H1 (cell line): ENCODE measurements around the gene MRPL39. TPM values are rescaled to one million over a fixed set of nuclear protein-coding genes. Genes with fewer than 3 reads are reported as not detected.

ENCODE experiments used
- CTCF ChIA-PET: fragments of 300-600 bp; sonication (Branson Sonifier 250); formaldehyde crosslinking; loops from one replicate; lab custom pipeline; 2021; ENCODE audit not compliant: partially characterized antibody; lab: Charles Lee
- POLR2A ChIA-PET: fragments of 300-600 bp; sonication (Branson Sonifier 250); formaldehyde crosslinking; loops from one replicate; lab custom pipeline; 2021; ENCODE audit warnings: inconsistent platforms; ENCODE audit not compliant: partially characterized antibody; lab: Charles Lee
- DNase-seq, 2 experiments: peaks; one replicate each; pipeline versions ENCODE4 v3.0.0 to v3.0.0-alpha.2; 2010 to 2022; ENCODE audit warnings: low spot score in 2 of 2, low read depth in 1 of 2, mixed read lengths in 1 of 2
- FAIRE-seq: peaks from 2 replicates; lab custom pipeline; 2011; peaks lifted over from hg19 to GRCh38; lab: Jason Lieb, UNC
- H2AFZ ChIP-seq: 2 replicates; pipeline ENCODE4 v1.8.1; 2012; ENCODE audit warnings: low read length, inconsistent platforms
- H2AK5ac ChIP-seq: 2 replicates; pipeline ENCODE4 v1.6.1; 2013; ENCODE audit warnings: low read depth, low read length
- H2BK120ac ChIP-seq: replicated peaks from 2 replicates; pipeline ENCODE3; 2013; ENCODE audit warnings: low read depth, low read length, inconsistent platforms
- H2BK12ac ChIP-seq: 2 replicates; pipeline ENCODE4 v1.6.1; 2013; ENCODE audit warnings: low read depth, low read length
- H2BK15ac ChIP-seq: 2 replicates; pipeline ENCODE4 v1.6.1; 2013; ENCODE audit warnings: low read length
- H2BK20ac ChIP-seq: 2 replicates; pipeline ENCODE4 v1.6.1; 2013; ENCODE audit warnings: low read length
- H2BK5ac ChIP-seq: 2 replicates; pipeline ENCODE4 v1.6.1; 2013; ENCODE audit warnings: low read depth, low read length
- H3K14ac ChIP-seq: 2 replicates; pipeline ENCODE4 v1.6.1; 2013; ENCODE audit warnings: inconsistent platforms; ENCODE audit not compliant: insufficient read length
- H3K18ac ChIP-seq: 2 replicates; pipeline ENCODE4 v1.6.1; 2013; ENCODE audit warnings: low read length; ENCODE audit errors: extremely low read depth
- H3K23ac ChIP-seq: 2 replicates; pipeline ENCODE4 v1.6.1; 2013; ENCODE audit warnings: inconsistent platforms; ENCODE audit not compliant: insufficient read length
- H3K23me2 ChIP-seq: 2 replicates; pipeline ENCODE4 v1.6.1; 2013; ENCODE audit warnings: low read depth, low read length
- H3K27ac ChIP-seq: 2 replicates; pipeline ENCODE4 v1.6.1; 2011; ENCODE audit warnings: low read depth, low read length, inconsistent platforms
- H3K27me3 ChIP-seq, 4 experiments: replicated peaks in 1 of 4; 1 replicate in 1 of 4; 2 replicates in 3 of 4; pipeline versions ENCODE4 v1.6.1 to v1.8.1; 2011 to 2013; ENCODE audit warnings: low read length in 3 of 4, mild to moderate bottlenecking in 3 of 4, inconsistent platforms in 2 of 4, mixed read lengths in 2 of 4, moderate library complexity in 1 of 4; ENCODE audit not compliant: control insufficient read depth in 3 of 4, insufficient read depth in 3 of 4; ENCODE audit errors: extremely low read depth in 1 of 4
- H3K36me3 ChIP-seq, 4 experiments: 2 replicates each; pipeline versions ENCODE4 v1.6.1 to v1.8.1; 2011 to 2013; ENCODE audit warnings: mild to moderate bottlenecking in 4 of 4, low read length in 3 of 4, moderate library complexity in 2 of 4, control low read depth in 1 of 4, inconsistent platforms in 1 of 4; ENCODE audit not compliant: insufficient read depth in 4 of 4, control insufficient read depth in 2 of 4
- H3K4ac ChIP-seq: replicated peaks from 2 replicates; pipeline ENCODE3; 2013; ENCODE audit warnings: low read length, low read depth, mixed read lengths, inconsistent platforms; ENCODE audit not compliant: insufficient read length
- H3K4me1 ChIP-seq, 4 experiments: replicated peaks in 1 of 4; 1 replicate in 1 of 4; 2 replicates in 3 of 4; pipeline versions ENCODE4 v1.6.1 to v1.8.1; 2011 to 2013; ENCODE audit warnings: low read length in 3 of 4, inconsistent platforms in 2 of 4, mixed read lengths in 1 of 4; ENCODE audit not compliant: insufficient read depth in 4 of 4, control insufficient read depth in 3 of 4
- H3K4me2 ChIP-seq, 2 experiments: 2 replicates each; pipeline versions ENCODE4 v1.6.1 to v1.8.1; 2011 to 2013; ENCODE audit warnings: low read depth in 2 of 2, low read length in 2 of 2, control low read depth in 1 of 2, inconsistent platforms in 1 of 2, mild to moderate bottlenecking in 1 of 2; ENCODE audit not compliant: insufficient read depth in 1 of 2
- H3K4me3 ChIP-seq, 4 experiments: fragments of 200-600, 300-600 bp in 1 of 4; sonication (generic), shearing (Covaris generic), sonication (Bioruptor Twin) in 1 of 4; 2 replicates each; pipeline versions ENCODE4 v1.5.1 to v1.8.1; 2011 to 2016; ENCODE audit warnings: low read length in 4 of 4, low read depth in 3 of 4, control low read depth in 2 of 4, inconsistent platforms in 2 of 4, mild to moderate bottlenecking in 2 of 4, mixed read lengths in 1 of 4, moderate library complexity in 1 of 4; ENCODE audit not compliant: insufficient read depth in 2 of 4; ENCODE audit errors: extremely low read depth in 1 of 4
- H3K56ac ChIP-seq: replicated peaks from 2 replicates; pipeline ENCODE3; 2013; ENCODE audit warnings: low read depth, mild to moderate bottlenecking, mixed read lengths, low read length, inconsistent platforms; ENCODE audit not compliant: insufficient read length
- H3K79me1 ChIP-seq: 2 replicates; pipeline ENCODE4 v1.6.1; 2013; ENCODE audit warnings: low read depth, low read length, control low read depth
- H3K79me2 ChIP-seq, 2 experiments: 2 replicates each; pipeline versions ENCODE4 v1.6.1 to v1.8.1; 2012 to 2013; ENCODE audit warnings: low read length in 2 of 2, mild to moderate bottlenecking in 2 of 2, inconsistent platforms in 1 of 2; ENCODE audit not compliant: insufficient read depth in 2 of 2, control insufficient read depth in 1 of 2
- H3K9ac ChIP-seq, 4 experiments: replicated peaks in 1 of 4; 1 replicate in 1 of 4; 2 replicates in 3 of 4; pipeline versions ENCODE4 v1.6.1 to v1.8.1; 2011 to 2013; ENCODE audit warnings: low read depth in 3 of 4, low read length in 3 of 4, control low read depth in 2 of 4, mild to moderate bottlenecking in 2 of 4, moderate library complexity in 2 of 4, inconsistent platforms in 1 of 4; ENCODE audit errors: extremely low read depth in 1 of 4
- H3K9me3 ChIP-seq, 2 experiments: 2 replicates each; pipeline versions ENCODE4 v1.6.1 to v1.8.1; 2012 to 2013; ENCODE audit warnings: mild to moderate bottlenecking in 2 of 2, moderate library complexity in 2 of 2, control low read depth in 1 of 2, inconsistent platforms in 1 of 2, low read depth in 1 of 2, low read length in 1 of 2, mixed read lengths in 1 of 2; ENCODE audit not compliant: insufficient read depth in 2 of 2
- H4K20me1 ChIP-seq, 2 experiments: replicated peaks in 1 of 2; 2 replicates each; pipeline versions ENCODE3 to v1.8.1; 2011 to 2013; ENCODE audit warnings: inconsistent platforms in 2 of 2, low read length in 2 of 2, mild to moderate bottlenecking in 1 of 2; ENCODE audit not compliant: insufficient read depth in 2 of 2, control insufficient read depth in 1 of 2
- H4K5ac ChIP-seq: 2 replicates; pipeline ENCODE4 v1.6.1; 2013; ENCODE audit warnings: low read length, low read depth, mixed read lengths, inconsistent platforms; ENCODE audit not compliant: insufficient read length
- H4K8ac ChIP-seq: 2 replicates; pipeline ENCODE4 v1.8.0; 2013; ENCODE audit warnings: mild to moderate bottlenecking, moderate library complexity, low read length, inconsistent platforms; ENCODE audit not compliant: insufficient read depth; ENCODE audit errors: extremely low read depth
- H4K91ac ChIP-seq: replicated peaks from 2 replicates; pipeline ENCODE3; 2013; ENCODE audit warnings: low read length, mixed read lengths, inconsistent platforms; ENCODE audit not compliant: insufficient read length
- PHF8 ChIP-seq: fragments of 200-600 bp; sonication (generic); conservative IDR thresholded peaks from 2 replicates; pipeline ENCODE4 v1.7.1; 2012; ENCODE audit warnings: low read depth, mild to moderate bottlenecking, inconsistent platforms, low read length, moderate library complexity
- POLR2A ChIP-seq, 2 experiments: IDR thresholded peaks; 1 replicate in 1 of 2; 2 replicates in 1 of 2; pipeline ENCODE4 v1.6.1; 2011; ENCODE audit warnings: low read depth in 2 of 2, low read length in 2 of 2, mild to moderate bottlenecking in 2 of 2; ENCODE audit errors: control extremely low read depth in 1 of 2
- RFX5 ChIP-seq: IDR thresholded peaks from 2 replicates; pipeline ENCODE4 v1.6.1; 2011; ENCODE audit warnings: low read depth, low read length, improper control_type of control experiment, borderline replicate concordance
- SAP30 ChIP-seq: fragments of 300-600 bp; sonication (generic); IDR thresholded peaks from 2 replicates; pipeline ENCODE4 v1.7.1; 2012; ENCODE audit warnings: low read length, moderate library complexity, mild to moderate bottlenecking, inconsistent platforms; ENCODE audit not compliant: insufficient read depth, insufficient replicate concordance
- WGBS, 2 experiments: shearing (Covaris generic) in 1 of 2; methylation state at CpG; one replicate each; pipeline versions ENCODE4 v1.1.6 to v1.1.7; 2013 to 2015; ENCODE audit warnings: low lambda C conversion rate in 2 of 2, mixed read lengths in 2 of 2, inconsistent platforms in 1 of 2, low coverage in 1 of 2, missing lambda C conversion rate in 1 of 2; ENCODE audit not compliant: insufficient replicate concordance in 2 of 2, insufficient coverage in 1 of 2, insufficient read length in 1 of 2; ENCODE audit errors: extremely low coverage in 1 of 2, missing lambda C conversion rate in 1 of 2; 5-methylcytosine and 5-hydroxymethylcytosine counted together
- polyA plus RNA-seq, 7 experiments: library from polyadenylated mRNA; depleted of rRNA in 3 of 7; stranded (reverse) in 5 of 7; unstranded in 2 of 7; fragments of >200 nt in 5 of 7; fragments of 200-250 nt in 2 of 7; gene quantifications; 1 replicate in 5 of 7; 2 replicates in 1 of 7; 4 replicates in 1 of 7; pipeline versions ENCODE4 v1.2.1 to v1.2.3, GENCODE V29; 2011 to 2013; ENCODE audit warnings: missing spikeins in 2 of 7, mixed read lengths in 2 of 7
- total RNA-seq: library from RNA; stranded (reverse); fragmentation: NEBNext Ultra II Directional; extraction: Animal tissue kit (Norgen Biotek cat#: 25700); gene quantifications from 2 replicates; pipeline ENCODE4 v1.2.1, GENCODE V29; 2021

Gene MRPL39
- total and polyA plus RNA-seq, 2 of the 8 experiments (the other 6 are each of a cell fraction or from before 2014, with no cell fraction given), result 20.3 to 43.2 TPM

DNA sequence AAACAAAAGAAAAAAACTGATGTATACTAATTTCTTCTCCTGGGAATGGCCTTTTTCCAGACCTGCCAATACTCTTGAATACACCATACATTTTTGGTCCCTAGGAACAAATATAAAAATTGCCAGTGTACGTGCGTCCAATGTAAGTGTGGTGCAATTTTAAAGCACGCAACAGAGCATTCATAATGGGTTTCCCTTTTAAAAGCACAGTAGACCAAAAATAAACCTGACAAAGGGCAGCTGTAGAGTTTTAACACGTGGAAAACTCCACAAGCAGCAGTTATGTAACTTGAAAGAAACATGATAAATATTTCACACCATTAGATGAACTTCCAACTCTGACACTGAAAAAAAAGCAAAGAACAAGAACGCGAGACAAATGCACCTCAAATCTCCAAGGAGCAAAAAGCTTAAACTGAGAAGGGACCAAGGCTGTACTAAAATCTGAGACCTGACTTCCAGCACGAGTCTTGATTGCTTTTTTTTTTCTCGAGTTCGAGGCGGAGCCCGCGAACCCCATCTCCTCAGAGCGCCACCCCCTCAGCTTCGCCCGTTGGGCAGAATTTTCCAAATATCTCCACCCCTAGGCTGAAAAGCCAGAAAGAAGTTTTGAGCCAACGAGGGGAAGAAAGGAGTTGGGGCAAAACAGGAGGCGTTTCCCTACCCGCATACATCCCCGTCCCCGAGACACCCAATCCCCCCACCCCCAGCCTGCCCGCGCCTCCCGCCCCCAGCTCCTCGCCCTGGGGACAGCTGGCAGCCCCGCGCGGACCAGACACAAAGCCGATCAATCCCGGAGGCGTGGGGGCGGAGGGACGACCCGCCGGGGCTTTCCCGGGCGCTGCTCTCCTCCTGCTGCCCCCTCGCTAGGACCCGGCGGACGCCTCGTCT lies 31.6 kb upstream of the MRPL39 start, which contains the start of gene JAM2:
TSS of gene JAM2 (plus strand) at position 599 of the 891 bp plus-strand sequence. CDS start 564 bp downstream, outside the sequence.
- Histone ChIP-seq H3K79me1 (no peaks in the 10 kb centered on the region; the same call in 1 of the 2 replicates), H3K4me1 (peaks cover 0 to 3% (median under 1%) of the 10 kb centered on the region in 4 experiments; a peak in 3 of 7 replicates), H2AK5ac (no peak within 1 kb of the TSS), H2BK120ac (peak within 1 kb of the TSS; percentile 59), H3K18ac (peak within 1 kb of the TSS; percentile 35), H3K4me3 (peak within 1 kb of the TSS; percentile 50 to 84 (median 76)), H3K56ac (peak within 1 kb of the TSS; percentile 20), H3K9ac (peak within 1 kb of the TSS; percentile 35 to 73 (median 60); a peak in 6 of 7 replicates), H2BK12ac (peak within 1 kb of the TSS; percentile 19; the same call in 1 of the 2 replicates), H4K5ac (peak within 1 kb of the TSS; percentile 53), H2BK15ac (no peak within 1 kb of the TSS), H2BK5ac (no peak within 1 kb of the TSS; the same call in 1 of the 2 replicates), H3K4ac (no peak within 1 kb of the TSS), H2BK20ac (no peak within 1 kb of the TSS), H3K79me2 (no peaks in the 10 kb centered on the region), H4K91ac (peak within 1 kb of the TSS; percentile 80), H3K27ac (no peak within 1 kb of the TSS), H3K4me2 (peak within 1 kb of the TSS; percentile 69 to 88), H3K23me2 (peaks cover 8% of the 10 kb centered on the region), H3K23ac (no peak within 1 kb of the TSS), H3K14ac (no peak within 1 kb of the TSS), H4K8ac (peak within 1 kb of the TSS; percentile 90; the same call in 1 of the 2 replicates), H3K27me3 (peaks cover 0 to 5% (median 2%) of the 10 kb centered on the region in 4 experiments; a peak in 3 of 7 replicates), H4K20me1 (no peaks in the 10 kb centered on the region), H2AFZ (peak within 1 kb of the TSS; percentile 97), H3K36me3 (no peaks in the 10 kb centered on the region; a peak in 1 of 8 replicates), H3K9me3 (no peaks in the 10 kb centered on the region)
- FAIRE-seq (no peak), DNase-seq (no peak)
- CTCF ChIA-PET, result interaction anchor here (0.6 to 1.7 kb wide), 6 partner anchors 10 to 1079 kb away, joined by 3 to 10 read pairs (median 3); no protein-coding TSS in a partner anchor
- 15% methylated on average over 16 of the region's 41 CpGs; no CpG with 5 or more reads in 1 of the 2 experiments for WGBS, 2 experiments
- TF ChIP-seq SAP30 (no peak), POLR2A (IDR thresholded peaks at IDR 0.05; ENCODE audit: control extremely low read depth in 1 of 2, low read depth in 2 of 2, low read length in 2 of 2) (peak in 1 of 2 experiments; percentile 30; a peak in 1 of 3 replicates), RFX5 (no peak), PHF8 (0 out of 2 replicates have a peak, but pooled peaks have one; percentile 4)
- POLR2A ChIA-PET, result interaction anchor here (1.2 kb wide), 1 partner anchor 23 kb away, joined by 3 read pairs; no protein-coding TSS in a partner anchor
